ENCODE data around the gene NDRG3.
"Not testable (repeated sequence)": the region's sequence is repeated elsewhere in the genome, so short reads cannot be mapped to it uniquely, and the experiment has no call there.

The NDRG3 gene

DNA sequence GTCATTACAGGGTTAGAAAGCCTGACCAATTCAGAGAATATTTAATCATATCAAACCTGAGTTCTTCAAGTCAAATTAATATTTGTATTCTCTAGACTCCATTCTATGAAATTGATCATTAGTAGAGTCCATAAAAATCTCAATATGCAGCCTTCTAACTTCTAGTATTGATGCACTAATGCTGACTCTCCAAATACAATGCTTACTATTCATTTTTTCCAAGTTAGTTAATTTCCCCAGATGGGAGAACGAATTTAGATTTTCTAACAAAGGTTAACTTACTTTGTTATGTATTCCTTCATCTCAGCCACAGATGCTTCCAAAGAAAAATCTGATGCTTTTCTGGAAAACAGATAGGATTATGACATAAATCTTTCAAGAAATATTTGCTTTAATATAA is 12.4 kb upstream of the NDRG3 start:
- no peak for DNase-seq

- no peak for DNase-seq
These were observed 10.6 kb upstream of the NDRG3 start for GRCh38 chr20:36756496-36756895.

DNA sequence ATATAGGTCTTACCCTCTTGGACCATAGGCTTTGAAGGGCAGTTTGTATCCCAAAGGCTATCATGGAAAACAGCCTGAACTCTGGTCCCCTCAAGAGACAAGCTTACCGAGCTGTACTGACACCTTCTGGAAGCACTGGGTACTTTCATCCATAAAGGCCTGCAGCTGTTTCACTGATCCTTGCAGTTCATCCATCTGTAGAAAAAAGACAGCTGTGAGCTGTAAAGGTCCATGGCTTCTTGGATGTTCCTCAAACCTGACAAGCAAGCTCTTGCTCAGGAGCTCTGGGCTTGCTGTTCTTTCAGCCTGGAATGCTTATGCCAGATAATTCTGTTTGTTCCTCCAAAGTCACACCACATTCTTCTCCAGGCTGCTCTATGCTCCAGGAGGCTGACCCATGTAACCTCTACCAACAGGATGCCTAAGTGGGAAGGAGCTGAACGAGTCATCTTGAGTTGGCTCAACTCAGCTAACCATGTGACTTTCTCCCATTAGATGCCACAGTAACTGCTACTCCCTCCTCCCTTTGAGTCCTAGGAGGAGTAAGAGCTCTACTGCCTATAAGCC is 8.8 kb upstream of the NDRG3 start:
- DNase-seq, result peak; percentile 56 to 80

- no peak for DNase-seq
These were observed 6.7 kb upstream of the NDRG3 start for GRCh38 chr20:36752582-36752981.

- DNase-seq, result peak in 1 of 2 experiments; percentile 56
These were observed 510 bp downstream of the NDRG3 start for GRCh38 chr20:36745234-36745926.

DNA sequence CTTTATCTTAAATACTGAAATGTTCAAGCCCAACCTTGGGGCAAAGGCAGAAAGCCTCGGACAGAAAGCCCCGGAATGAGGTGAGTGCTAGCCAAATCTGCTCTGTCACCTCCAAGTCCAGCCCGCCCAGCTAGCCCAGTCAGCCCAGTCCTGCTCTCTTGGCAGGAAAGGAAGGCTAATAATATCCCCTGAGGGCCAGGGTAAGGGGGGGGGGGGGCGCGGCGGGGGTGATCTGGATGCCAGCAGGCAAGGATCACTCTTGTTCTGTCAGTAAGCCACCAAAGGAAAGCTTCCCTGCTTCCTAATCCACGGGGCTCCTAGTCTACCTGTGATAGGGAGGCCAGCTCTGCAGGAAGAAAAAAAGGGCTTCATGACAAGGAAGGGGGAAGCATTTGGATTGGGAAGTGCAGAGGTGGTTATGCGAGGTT is 1.1 kb downstream of the NDRG3 start:
- peak in 1 of 2 experiments; percentile 34 for DNase-seq

DNA sequence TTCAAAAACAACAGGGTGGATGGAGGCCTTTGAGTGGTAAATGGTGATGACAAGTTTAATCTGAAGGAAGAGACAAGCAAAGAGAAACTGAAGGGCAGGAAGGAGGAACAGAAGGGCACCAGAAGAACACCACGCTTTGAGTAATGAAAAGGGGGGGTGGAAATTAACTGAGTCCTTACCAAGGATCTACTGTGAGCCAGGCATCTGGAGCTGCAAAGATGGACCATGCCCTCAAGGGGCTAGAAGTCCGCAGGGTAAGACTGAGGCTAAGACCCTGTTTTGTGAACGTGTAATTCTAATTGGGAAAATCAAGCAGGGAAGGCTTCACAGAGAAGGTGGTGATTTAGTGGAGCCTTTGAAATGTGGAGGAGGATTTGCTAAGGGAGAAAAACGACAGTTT is 1.6 kb downstream of the NDRG3 start:
- no peak for DNase-seq

DNA sequence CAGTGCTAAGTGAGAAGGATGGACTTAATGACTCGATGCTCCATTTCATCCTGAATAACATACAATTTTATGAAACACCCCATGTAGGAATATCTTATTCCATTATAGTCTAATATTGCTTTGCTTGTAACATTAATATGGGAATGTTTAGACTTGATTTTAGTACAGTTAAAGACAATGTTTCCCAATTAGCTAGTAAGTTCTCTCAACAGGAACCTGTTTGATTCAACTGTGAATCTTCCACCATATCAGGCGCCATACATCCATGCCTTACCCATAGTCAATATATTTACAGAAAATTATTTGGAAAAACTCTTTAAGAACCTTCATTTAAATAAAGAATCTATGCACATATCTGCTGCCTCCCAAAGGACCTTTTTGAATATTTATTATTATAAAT is 3.3 kb downstream of the NDRG3 start:
- DNase-seq, result no peak

DNA sequence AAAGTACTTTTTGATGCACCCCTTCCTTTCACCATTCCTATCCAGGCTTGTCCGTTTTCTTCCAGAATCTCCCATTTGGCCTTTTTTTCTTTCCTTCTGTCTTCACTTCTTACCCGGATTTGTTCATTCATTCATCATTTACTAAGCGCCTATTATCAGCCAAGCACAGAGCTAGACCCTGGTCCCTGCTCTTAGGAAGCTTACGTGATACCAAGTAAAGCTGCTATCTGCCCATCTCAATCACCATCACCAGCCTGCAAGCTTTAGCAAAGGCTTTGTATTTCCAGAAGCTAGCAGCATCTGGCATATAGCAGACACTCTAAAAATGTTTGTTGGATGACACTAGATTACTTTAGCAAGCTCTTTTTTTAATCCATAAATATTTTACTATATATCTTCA is 4.8 kb downstream of the NDRG3 start:
- peak in 1 of 2 experiments; percentile 27 for DNase-seq

GRCh38 chr20:36737183-36737499 is 8.7 kb downstream of the NDRG3 start:
- no peak for DNase-seq

DNA sequence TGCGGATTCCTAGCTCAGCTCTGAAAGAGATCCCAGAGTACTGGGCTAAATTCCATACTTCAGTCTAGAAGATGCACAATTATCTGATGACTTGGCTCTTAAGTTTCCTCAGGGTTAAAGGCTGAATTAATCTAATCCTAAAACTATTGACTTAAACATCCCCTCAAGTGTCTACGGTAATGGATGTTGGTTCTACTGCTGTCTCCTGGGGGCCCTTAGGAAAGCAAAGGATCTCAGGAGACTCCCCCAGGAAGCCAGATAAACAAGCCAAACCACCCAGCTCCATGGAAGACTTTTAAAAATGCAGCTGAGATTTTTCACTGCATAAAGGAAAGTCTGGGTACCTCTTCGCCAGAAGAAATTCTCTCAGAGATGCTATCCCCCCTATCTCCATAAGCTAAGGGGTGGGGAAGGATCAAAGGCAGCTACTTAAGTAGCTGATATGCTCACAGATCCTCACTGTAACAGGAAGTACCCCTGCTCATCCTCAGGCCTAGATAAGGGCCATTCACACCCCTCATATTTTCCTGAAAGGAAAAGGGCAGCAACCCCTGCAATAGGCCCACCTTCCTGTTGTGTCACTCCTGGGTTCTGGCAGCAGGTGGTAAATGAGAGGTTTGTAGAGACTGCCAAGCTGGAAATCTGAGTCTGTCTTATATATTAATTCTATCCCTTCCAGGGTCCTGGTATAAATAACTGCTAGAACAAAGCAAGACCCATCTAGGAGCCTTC is 9.3 kb downstream of the NDRG3 start:
- DNase-seq, result peak in 1 of 2 experiments; percentile 24

GRCh38 chr20:36732456-36732855 is 13.4 kb downstream of the NDRG3 start:
- DNase-seq, result no peak

DNA sequence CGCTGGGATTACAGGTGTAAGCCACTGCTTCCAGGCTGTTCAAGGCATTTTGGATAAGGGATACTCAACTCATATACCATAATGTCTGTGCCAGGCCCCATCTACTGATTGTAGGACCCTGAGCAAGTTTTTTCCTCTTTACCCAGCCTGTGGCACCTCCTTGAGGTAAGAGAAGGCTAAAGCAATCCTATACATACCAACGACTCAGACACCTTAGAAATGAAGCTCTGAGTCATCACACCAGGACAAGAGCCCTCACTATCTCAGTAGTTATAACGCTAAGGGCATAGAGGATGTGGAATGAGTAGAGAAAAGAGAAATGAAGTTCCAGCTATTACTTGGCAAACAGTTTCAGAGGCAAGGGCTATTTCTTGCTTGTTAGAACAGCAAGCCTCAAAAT is 16.9 kb downstream of the NDRG3 start:
- DNase-seq, result peak in 1 of 2 experiments; percentile 18

GRCh38 chr20:36726168-36726567 is 19.7 kb downstream of the NDRG3 start:
- DNase-seq, result no peak

GRCh38 chr20:36720510-36720909 is 25.4 kb downstream of the NDRG3 start:
- DNase-seq, result no peak

DNA sequence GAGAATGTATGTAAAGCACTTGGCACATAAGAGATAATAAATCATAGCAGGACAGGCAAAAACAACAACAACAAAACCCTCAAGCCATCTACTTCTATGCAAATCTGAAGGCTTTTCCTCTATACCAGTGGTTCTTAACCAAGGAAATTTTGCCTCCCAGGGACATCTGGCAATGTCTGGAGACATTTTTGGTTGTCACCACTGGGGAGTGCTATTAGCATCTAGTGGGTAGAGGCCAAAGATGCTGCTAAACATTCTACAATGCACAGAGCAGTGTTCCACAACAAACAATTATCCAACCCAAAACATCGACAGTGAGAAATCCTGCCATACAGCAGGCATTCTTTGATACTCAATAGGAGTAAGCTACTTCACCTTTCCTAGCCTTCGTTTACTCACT is 28.2 kb downstream of the NDRG3 start:
- DNase-seq, result no peak

GRCh38 chr20:36717021-36717420 is 28.9 kb downstream of the NDRG3 start:
- DNase-seq, result no peak

DNA sequence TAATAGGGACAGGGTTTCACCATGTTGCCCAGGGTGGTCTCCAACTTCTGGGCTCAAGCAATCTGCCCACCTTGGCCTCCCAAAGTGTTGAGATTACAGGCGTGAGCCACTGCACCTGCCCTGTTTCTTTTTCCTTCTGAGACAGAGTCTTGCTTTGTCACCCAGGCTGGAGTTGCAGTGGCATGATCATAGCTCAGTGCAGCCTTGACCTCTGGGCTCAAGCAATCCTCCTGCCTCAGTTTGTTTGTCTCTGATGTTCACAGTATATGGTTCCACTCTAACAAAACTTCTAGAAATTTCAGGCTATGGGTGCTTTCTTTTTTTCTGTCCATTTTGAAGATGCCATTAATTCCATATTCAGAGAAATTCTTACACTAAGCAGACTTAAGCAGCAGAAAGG is 33.1 kb downstream of the NDRG3 start:
- DNase-seq, result no peak

DNA sequence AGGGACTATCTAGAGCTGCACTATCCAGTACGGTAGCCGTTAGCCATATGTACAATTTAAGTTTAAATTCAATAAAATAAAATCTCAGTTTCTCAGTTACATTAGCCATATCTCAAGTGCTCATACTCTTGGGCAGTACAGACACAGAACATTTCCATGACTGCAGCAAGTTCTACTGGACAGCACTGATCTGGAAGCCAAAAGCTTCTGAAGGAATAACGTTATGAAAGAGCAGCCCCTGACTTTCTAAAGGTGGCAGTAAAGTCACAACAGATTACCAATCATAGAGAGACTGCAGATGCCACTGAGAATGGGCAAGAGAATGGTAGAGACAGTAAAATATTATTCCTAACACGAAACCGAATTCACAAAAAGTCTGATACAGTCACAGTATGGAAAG is 36.8 kb downstream of the NDRG3 start:
- DNase-seq, result no peak

- no peak for DNase-seq
These were observed 42.4 kb downstream of the NDRG3 start for GRCh38 chr20:36703530-36703929.

DNA sequence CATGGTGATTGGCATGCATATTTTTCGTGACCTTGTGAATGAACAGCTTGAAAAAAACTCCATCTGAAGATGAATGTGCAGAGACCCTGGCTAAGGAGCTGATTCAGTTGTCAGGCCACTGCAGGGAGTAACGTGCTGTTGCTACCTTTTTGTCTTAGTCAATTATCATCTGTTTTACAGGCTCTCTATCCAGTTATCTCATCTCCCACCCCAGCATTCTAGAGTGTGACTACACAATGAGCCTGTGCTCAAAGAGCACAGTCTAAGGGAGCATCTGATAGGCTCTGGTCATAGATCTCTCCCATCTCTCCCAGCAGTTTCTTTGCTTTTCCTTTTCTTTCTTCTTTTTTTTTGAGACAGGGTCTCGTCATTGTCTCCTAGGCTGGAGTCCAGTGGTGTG is 45.5 kb downstream of the NDRG3 start:
- no peak for DNase-seq

DNA sequence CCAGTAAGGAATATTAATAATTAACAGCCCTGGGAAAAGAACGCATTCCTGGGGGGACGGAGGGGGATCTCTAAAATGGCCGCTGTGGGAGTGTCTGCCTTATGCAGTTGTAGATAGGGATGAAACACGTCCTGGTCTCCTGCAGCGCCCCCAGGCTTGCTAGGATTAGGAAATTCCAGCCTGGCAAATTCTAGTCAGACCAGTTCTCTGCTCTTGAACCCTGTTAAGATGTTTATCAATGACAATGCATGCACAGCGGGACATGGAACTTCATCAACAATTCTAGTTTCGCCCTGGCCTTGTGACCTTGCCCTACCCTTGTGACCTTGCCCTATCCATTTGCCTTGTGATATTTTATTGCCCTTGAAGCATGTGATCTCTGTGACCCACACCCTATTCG is 50.4 kb downstream of the NDRG3 start:
- DNase-seq, result not testable (repeated sequence)

DNA sequence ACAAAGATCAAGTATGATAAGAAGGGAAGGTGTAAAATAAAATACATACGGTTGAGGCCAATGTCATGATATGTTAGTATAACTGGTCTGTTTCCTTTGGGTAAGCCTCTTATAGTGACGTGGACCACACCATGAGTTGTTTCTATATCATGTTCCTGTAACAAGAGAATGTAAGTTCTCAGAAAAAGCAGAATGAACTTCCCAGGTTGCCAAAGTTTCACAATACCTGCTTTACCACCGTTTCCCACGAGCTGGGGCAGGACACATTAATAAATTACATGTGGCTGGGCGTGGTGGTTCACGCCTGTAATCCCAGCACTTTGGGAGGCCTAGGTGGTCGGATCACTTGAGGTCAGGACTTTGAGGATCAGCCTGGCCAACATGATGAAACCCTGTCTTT is 57.3 kb downstream of the NDRG3 start:
- no peak for DNase-seq

DNA sequence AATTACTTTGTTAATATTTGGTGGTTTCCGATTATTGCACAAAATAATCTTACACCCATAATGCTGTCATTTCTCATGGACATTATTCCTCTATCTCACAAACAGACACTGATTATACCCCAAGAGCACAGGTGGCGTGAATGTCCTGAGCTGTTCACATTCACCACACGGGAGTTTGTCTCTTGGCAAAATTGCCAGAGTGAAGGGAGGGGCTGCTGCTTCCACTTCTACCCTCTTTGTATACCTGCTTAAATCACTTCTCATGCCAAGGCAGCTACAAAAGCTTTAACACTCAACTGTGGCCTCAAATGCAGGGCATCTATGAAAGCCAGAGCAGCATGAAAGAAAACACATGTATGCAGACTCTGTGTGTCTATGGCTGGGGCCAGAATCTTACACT is 58.0 kb downstream of the NDRG3 start:
- DNase-seq, result no peak

- DNase-seq, result no peak
These were observed 58.9 kb downstream of the NDRG3 start for GRCh38 chr20:36686944-36687343.

All from NCI-H524 (cell line).